ENCODE data around the gene AKT1.
"Not testable (repeated sequence)": the region's sequence is repeated elsewhere in the genome, so short reads cannot be mapped to it uniquely, and the experiment has no call there.

Gene AKT1

DNA sequence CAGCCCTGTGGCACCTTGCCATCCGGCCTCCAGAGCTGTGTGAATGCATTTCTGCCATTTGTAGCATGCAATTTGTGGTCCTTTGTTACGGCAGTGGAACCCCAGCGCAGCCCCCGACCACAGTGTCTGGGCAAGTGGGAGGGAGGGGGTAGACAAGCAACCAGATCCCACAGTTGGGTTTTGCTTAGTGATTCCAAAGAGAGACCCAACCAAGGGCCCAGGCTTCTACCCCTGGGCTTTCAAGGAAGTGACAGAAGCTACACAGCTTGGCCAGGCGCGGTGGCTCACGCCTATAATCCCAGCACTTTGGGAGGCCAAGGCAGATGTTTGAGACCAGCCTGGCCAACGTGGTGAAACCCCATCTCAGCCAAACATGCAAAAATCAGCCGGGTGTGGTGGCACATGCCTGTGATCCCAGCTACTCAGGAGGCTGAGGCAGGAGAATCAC is 23.2 kb upstream of the AKT1 start:
- DNase-seq: no peak

DNA sequence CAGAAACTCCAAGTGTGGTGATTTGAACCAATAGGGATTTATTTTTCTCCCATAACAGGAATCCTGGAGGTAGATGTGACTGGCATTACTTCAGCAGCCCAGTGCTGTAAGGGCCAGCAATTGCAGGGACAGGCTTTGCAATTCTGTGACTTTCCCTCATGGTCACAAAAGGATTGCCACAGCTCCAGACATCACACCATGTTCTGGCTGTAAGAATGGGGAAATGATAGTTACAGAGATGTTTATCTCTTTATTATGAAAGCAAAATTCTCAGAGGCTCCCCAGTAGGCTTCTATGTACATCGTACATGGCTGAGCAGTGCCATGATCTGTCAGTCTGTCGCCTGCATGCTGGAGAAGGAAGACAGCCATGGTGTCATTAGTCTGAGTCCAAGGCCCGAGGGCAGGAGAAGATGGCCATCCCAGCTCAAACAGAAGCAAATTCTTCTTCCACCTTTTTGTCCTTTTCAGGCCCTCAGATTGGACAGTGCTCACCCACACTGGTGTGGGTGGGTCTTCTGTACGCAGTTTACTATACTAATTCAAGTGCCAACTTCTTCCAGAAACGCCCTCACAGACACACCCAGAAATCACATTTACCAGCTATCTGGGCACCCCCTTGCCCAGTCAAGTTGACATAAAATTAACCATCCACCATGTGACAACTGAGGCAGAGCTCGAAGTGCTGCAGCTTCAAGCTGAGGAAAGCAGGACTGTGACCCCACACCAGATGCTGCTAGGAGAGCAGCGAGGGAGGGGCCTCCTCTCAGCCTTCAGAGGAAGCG is 22.6 kb upstream of the AKT1 start:
- peak in 1 of 3 donors; percentile 32 for DNase-seq

GRCh38 chr14:104816616-104816884 is 21.0 kb upstream of the AKT1 start:
- no peak for DNase-seq

GRCh38 chr14:104814701-104815100 is 19.2 kb upstream of the AKT1 start:
- not testable (repeated sequence) for DNase-seq

- DNase-seq: peak in 1 of 3 donors; percentile 10
These were observed 17.7 kb upstream of the AKT1 start for GRCh38 chr14:104813286-104813685.

GRCh38 chr14:104810316-104810715 is 14.8 kb upstream of the AKT1 start:
- no peak for DNase-seq

DNA sequence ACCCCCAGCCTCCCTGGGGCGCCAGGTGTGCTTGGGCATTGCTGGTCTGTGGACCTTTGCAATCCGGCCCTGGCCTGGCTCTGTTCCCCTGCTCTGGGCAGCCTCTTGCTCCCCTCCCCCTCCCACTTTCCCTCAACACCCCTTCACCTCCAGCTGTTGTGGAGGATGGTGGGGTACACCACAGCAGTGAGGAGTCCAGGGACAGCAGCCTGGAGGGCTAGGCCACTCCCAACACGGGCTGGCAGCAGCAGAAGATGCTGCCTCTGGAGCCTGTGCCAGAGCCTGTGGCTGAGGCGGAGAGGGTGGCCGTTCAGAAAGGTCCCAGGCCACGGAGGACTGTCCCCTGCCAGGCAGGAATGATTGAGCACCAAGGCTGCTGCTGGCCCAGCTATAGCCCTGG is 12.9 kb upstream of the AKT1 start:
- no peak for DNase-seq

DNA sequence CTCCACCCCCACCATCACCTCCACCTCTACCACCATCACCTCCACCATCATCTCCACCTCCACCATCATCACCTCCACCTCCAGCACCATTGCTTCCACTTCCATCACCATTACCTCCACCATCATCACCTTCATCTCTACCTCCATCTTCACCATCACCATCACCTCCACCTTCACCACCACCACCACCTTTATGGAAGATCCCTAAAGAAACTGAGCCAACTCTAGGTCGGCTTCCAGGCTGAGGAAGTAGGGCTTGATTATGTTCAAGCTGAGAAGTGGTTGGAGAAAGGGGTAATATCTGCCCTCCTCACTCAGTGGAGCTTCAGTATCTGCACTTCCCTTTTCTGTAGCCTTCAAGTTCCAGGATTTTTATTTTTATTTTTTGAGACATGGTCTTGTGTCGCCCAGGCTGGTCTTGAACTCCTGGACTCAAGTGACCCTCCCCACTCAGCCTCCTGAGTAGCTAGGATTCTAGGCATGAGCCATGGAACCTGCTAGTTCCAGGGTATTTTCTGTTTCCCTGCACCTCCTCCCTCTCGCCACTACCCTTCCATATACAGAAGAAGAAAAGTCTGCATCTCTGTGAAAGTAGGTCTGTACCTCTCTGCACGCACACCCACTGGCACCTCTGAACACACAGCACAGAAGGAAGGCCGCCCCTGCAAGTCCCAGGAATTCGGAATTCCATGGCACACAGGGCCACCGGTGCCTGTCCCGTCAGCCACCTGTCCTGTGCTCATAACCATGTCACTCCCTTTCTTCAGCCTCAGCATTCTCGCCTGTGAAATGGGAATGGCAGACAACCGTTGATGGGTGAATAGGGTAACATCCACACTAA is 11.3 kb upstream of the AKT1 start:
- peak in 1 of 3 donors; percentile 42 for DNase-seq

- DNase-seq: no peak
These were observed 10.5 kb upstream of the AKT1 start for GRCh38 chr14:104805941-104806624.

GRCh38 chr14:104805326-104805678 is 9.8 kb upstream of the AKT1 start:
- DNase-seq: peak in 2 of 3 donors; percentile 58 to 67

GRCh38 chr14:104804481-104805325 is 9.2 kb upstream of the AKT1 start:
- no peak for DNase-seq

GRCh38 chr14:104803912-104804410 is 8.4 kb upstream of the AKT1 start:
- no peak for DNase-seq

- no peak for DNase-seq
These were observed 7.8 kb upstream of the AKT1 start for GRCh38 chr14:104803280-104803911.

- no peak for DNase-seq
These were observed 7.0 kb upstream of the AKT1 start for GRCh38 chr14:104802394-104803184.

DNA sequence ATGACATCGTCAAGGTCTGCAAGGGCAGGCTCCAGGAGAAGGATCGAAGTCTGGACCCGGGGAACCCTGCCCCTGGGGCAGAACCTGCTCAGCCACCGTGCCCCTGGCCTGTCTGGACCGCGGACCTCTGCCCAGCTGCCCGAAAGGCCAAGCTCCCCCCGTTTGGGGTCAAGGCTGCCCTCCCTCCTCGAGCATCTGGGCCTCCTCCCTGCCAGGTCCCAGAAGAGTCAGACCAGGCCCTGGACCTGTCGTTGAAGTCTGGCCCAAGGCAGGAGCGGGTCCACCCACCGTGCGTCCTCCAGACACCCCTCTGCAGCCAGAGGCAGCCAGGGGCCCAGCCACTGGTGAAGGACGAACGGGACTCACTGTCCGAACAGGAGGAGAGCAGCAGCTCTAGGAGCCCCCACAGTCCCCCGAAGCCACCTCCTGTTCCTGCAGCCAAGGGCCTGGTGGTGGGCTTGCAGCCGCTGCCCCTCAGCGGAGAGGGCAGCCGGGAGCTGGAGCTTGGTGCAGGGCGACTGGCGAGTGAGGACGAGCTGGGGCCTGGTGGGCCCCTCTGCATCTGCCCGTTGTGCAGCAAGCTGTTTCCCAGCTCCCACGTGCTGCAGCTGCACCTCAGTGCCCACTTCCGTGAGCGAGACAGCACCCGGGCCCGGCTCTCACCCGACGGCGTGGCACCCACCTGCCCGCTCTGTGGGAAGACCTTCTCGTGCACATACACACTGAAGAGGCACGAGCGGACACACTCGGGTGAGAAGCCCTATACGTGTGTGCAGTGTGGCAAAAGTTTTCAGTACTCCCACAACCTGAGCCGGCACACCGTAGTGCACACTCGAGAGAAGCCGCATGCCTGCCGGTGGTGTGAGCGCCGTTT is 6.2 kb upstream of the AKT1 start:
- no peak for DNase-seq

- DNase-seq: peak; percentile 54 to 80 (median 61)
These were observed 5.4 kb upstream of the AKT1 start, which contains the start of gene ZBTB42 for GRCh38 chr14:104800771-104801519. Gene ZBTB42, plus strand, starts transcription at chr14:104801101. Its CDS starts 97 bp downstream, at chr14:104801198.

DNA sequence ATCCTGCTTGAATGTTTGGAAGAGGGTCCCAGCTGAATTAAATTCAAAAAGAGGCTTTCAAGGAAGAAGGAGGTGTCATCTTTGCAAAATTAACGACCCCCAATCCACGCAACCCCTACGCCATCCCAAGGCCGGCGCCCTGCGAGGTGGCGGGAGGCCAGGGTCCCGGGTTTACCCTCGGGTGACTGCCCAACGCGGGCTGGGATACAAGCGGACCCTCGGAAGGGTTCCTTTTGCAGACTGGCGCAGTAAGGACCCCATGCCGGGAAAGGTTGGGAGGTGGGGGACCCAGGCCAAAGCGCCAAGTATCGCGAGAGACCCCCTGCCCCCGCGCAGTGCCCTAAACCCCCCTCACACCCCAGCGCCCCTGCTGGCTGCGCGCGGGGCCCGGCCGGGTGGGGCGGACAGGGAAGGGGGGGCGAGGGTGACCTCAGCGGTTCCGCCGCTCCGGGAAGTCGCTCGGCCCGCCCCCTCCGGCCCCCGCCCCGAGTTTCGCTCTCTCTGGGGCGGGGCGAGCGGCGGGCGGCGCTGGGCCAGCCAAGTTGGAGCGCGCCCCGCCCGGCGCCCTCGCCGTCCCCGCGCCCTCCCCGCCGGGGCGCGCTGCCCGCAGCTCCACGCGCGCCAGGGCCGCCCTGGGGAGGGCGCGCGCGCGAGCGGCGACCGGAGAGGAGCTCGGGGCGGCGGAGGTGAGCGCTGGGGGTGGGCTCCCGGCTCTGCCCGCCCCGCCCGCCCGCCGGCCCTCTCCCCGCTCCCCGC is 4.6 kb upstream of the AKT1 start:
- DNase-seq: peak; percentile 90 to 97 (median 95)

DNA sequence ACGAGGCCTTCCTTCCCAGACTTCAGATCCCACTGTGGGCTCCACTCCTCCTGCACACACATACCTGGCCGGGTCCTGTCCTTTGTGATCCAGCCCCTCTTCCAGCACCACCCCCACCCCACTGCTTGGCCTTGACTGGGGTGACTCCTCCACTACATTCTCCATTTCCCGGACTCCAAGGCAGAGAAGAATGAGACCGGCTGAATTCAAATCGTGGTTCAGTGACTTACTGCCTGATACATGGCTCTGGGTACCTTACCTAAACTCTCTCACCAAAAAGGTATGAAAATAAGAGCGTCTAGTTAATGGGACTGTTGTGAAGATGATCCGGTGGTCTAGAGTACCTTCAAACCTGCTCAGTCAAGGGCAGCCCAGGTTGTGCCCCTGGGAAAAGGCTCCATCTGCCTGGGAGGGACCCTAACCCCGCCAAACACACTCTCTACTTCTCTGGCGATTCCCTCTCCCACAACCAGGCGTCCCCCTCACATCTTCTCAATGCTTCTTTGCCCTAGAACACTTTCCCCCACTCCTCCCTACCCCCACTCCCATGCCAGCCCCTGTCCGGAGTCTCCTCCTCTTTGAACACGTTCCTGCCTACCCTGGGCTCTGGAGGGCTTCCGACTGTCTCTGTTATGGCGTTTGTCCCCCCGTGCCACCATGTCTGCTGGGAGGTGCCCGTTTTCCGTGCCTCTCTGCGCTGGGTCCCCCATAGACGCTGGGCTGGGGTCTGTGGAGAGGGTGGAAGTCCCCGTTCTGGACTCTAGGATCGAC is 3.9 kb upstream of the AKT1 start:
- no peak for DNase-seq
